Astrocyte (in vitro differentiated cells and primary cell): ENCODE results near the gene TRIO. TPM values are rescaled to one million over a fixed set of nuclear protein-coding genes. Genes with fewer than 3 reads are reported as not detected.

Source experiments
- DNase-seq: peaks from one replicate; pipeline ENCODE4 v3.0.0-alpha.2; 2010; ENCODE audit warnings: low read depth
- FAIRE-seq: peaks from 2 replicates; lab custom pipeline; 2011; peaks lifted over from hg19 to GRCh38; lab: Jason Lieb, UNC
- H2AFZ ChIP-seq: 2 replicates; pipeline ENCODE4 v1.6.0; 2012; ENCODE audit warnings: low read depth, low read length, inconsistent platforms
- H3K27ac ChIP-seq: 2 replicates; pipeline ENCODE4 v1.5.1; 2011; ENCODE audit warnings: low read depth, low read length, inconsistent platforms
- H3K27me3 ChIP-seq: 2 replicates; pipeline ENCODE4 v1.6.0; 2011; ENCODE audit warnings: low read length, inconsistent platforms; ENCODE audit not compliant: insufficient read depth
- H3K36me3 ChIP-seq: 2 replicates; pipeline ENCODE4 v1.5.1; 2011; ENCODE audit warnings: low read length, inconsistent platforms; ENCODE audit not compliant: insufficient read depth
- H3K4me1 ChIP-seq: 2 replicates; pipeline ENCODE4 v1.5.1; 2011; ENCODE audit warnings: low read length, inconsistent platforms; ENCODE audit not compliant: insufficient read depth
- H3K4me2 ChIP-seq: 2 replicates; pipeline ENCODE4 v1.6.0; 2012; ENCODE audit warnings: low read length, inconsistent platforms
- H3K4me3 ChIP-seq: 2 replicates; pipeline ENCODE4 v1.5.1; 2011; ENCODE audit warnings: low read depth, mild to moderate bottlenecking, low read length, inconsistent platforms; ENCODE audit not compliant: insufficient read depth
- H3K79me2 ChIP-seq: 2 replicates; pipeline ENCODE4 v1.6.0; 2012; ENCODE audit warnings: mild to moderate bottlenecking, low read length, inconsistent platforms; ENCODE audit not compliant: insufficient read depth
- H3K9ac ChIP-seq: 2 replicates; pipeline ENCODE4 v1.6.0; 2012; ENCODE audit warnings: mild to moderate bottlenecking, low read length, inconsistent platforms
- H3K9me3 ChIP-seq: 2 replicates; pipeline ENCODE4 v1.5.1; 2012; ENCODE audit warnings: low read depth, mild to moderate bottlenecking, low read length, inconsistent platforms; ENCODE audit not compliant: insufficient read depth
- H4K20me1 ChIP-seq: 2 replicates; pipeline ENCODE4 v1.6.0; 2012; ENCODE audit warnings: low read length, inconsistent platforms; ENCODE audit not compliant: insufficient read depth
- H3K27ac Mint-ChIP-seq: one replicate; pipeline ENCODE4 v1.8.0; 2021; ENCODE audit warnings: mild to moderate bottlenecking, mixed read lengths; ENCODE audit not compliant: unreplicated experiment
- H3K27me3 Mint-ChIP-seq: one replicate; pipeline ENCODE4 v1.8.0; 2021; ENCODE audit warnings: low read depth, mixed read lengths; ENCODE audit not compliant: unreplicated experiment
- H3K36me3 Mint-ChIP-seq: one replicate; pipeline ENCODE4 v1.8.0; 2021; ENCODE audit warnings: low read depth, mixed read lengths; ENCODE audit not compliant: unreplicated experiment
- H3K4me1 Mint-ChIP-seq: one replicate; pipeline ENCODE4 v1.8.0; 2021; ENCODE audit warnings: low read depth, mixed read lengths; ENCODE audit not compliant: unreplicated experiment
- H3K4me3 Mint-ChIP-seq: one replicate; pipeline ENCODE4 v1.8.0; 2021; ENCODE audit warnings: mild to moderate bottlenecking, moderate library complexity, mixed read lengths; ENCODE audit not compliant: unreplicated experiment
- H3K9me3 Mint-ChIP-seq: one replicate; pipeline ENCODE4 v1.8.0; 2021; ENCODE audit warnings: mild to moderate bottlenecking, mixed read lengths; ENCODE audit not compliant: unreplicated experiment
- CTCF ChIP-seq: IDR thresholded peaks from 2 replicates; pipeline ENCODE4 v1.5.1; 2011; ENCODE audit warnings: low read depth, mild to moderate bottlenecking, inconsistent platforms, low read length, moderate library complexity; ENCODE audit not compliant: insufficient read depth
- EZH2 ChIP-seq: IDR thresholded peaks from 2 replicates; pipeline ENCODE4 v1.6.1; 2012; ENCODE audit warnings: mild to moderate bottlenecking, low read length, inconsistent platforms; ENCODE audit not compliant: insufficient read depth
- total RNA-seq: library from RNA; stranded (reverse); gene quantifications from 2 replicates; pipeline ENCODE4 v1.2.1, GENCODE V29; 2021

TRIO gene
- total RNA-seq, 1 donor from 2014 or later = 347 TPM

- H3K4me3 ChIP-seq = no peak overlapping the region
- H3K36me3 Mint-ChIP-seq = peaks cover 35% of the 10 kb centered on the region
- H3K36me3 ChIP-seq = peaks cover 55% of the 10 kb centered on the region
- H3K27ac Mint-ChIP-seq = peak overlapping the region; percentile 77
- no peak for TF ChIP-seq EZH2
- no peak for TF ChIP-seq CTCF
- peaks cover 45% of the 10 kb centered on the region for H4K20me1 ChIP-seq
- H3K79me2 ChIP-seq = peaks cover 34% of the 10 kb centered on the region
- H3K9ac ChIP-seq = peak overlapping the region; percentile 26
- H3K4me1 ChIP-seq = peaks cover 54% of the 10 kb centered on the region
- no peak overlapping the region for H3K4me3 Mint-ChIP-seq
- no peaks in the 10 kb centered on the region for H3K9me3 ChIP-seq
- no peaks in the 10 kb centered on the region for H3K27me3 Mint-ChIP-seq
- H3K27ac ChIP-seq = peak overlapping the region; percentile 54
- DNase-seq = peak; percentile 90
- H3K27me3 ChIP-seq = no peaks in the 10 kb centered on the region
- peak overlapping the region; percentile 26 for H3K4me2 ChIP-seq
- H2AFZ ChIP-seq = no peak overlapping the region
- H3K9me3 Mint-ChIP-seq = no peaks in the 10 kb centered on the region
- FAIRE-seq = no peak
- H3K4me1 Mint-ChIP-seq = peaks cover 48% of the 10 kb centered on the region
Observed at GRCh38 chr5:14397717-14398116, 254.6 kb downstream of the TRIO start.

- Histone ChIP-seq H3K4me2 (peak overlapping the region; percentile 73), H3K79me2 (peaks cover 32% of the 10 kb centered on the region), H3K27me3 (no peaks in the 10 kb centered on the region), H3K9me3 (no peaks in the 10 kb centered on the region), H2AFZ (no peak overlapping the region), H3K36me3 (peaks cover 46% of the 10 kb centered on the region), H3K4me3 (peak overlapping the region; percentile 32), H3K4me1 (peaks cover 54% of the 10 kb centered on the region), H4K20me1 (peaks cover 45% of the 10 kb centered on the region), H3K27ac (peak overlapping the region; percentile 80), H3K9ac (peak overlapping the region; percentile 62)
- Mint-ChIP-seq H3K27ac (peak overlapping the region; percentile 70), H3K36me3 (peaks cover 26% of the 10 kb centered on the region), H3K4me1 (peaks cover 49% of the 10 kb centered on the region), H3K9me3 (no peaks in the 10 kb centered on the region), H3K27me3 (no peaks in the 10 kb centered on the region), H3K4me3 (no peak overlapping the region)
- peak; percentile 54 for DNase-seq
- TF ChIP-seq CTCF (peak; percentile 76), EZH2 (no peak)
- FAIRE-seq = peak; percentile 20
Observed at GRCh38 chr5:14399054-14399692, 256.0 kb downstream of the TRIO start.

GRCh38 chr5:14400085-14400484 is 256.9 kb downstream of the TRIO start:
- H3K4me1 Mint-ChIP-seq = peaks cover 58% of the 10 kb centered on the region
- Histone ChIP-seq H3K4me1 (peaks cover 62% of the 10 kb centered on the region), H3K4me3 (peak overlapping the region; percentile 32), H3K79me2 (peaks cover 29% of the 10 kb centered on the region), H3K36me3 (peaks cover 39% of the 10 kb centered on the region), H3K9me3 (no peaks in the 10 kb centered on the region), H3K4me2 (peak overlapping the region; percentile 73), H3K27ac (peak overlapping the region; percentile 80), H2AFZ (no peak overlapping the region), H3K27me3 (no peaks in the 10 kb centered on the region), H3K9ac (peak overlapping the region; percentile 62), H4K20me1 (peaks cover 44% of the 10 kb centered on the region)
- H3K27me3 Mint-ChIP-seq = no peaks in the 10 kb centered on the region
- no peak for FAIRE-seq
- peak; percentile 89 for DNase-seq
- H3K9me3 Mint-ChIP-seq = no peaks in the 10 kb centered on the region
- H3K36me3 Mint-ChIP-seq = peaks cover 25% of the 10 kb centered on the region
- H3K4me3 Mint-ChIP-seq = peak overlapping the region; percentile 21
- TF ChIP-seq CTCF (no peak), EZH2 (no peak)
- H3K27ac Mint-ChIP-seq = peak overlapping the region; percentile 70
